ENCODE measurements around the gene ANKMY1. TPM values are rescaled to one million over a fixed set of nuclear protein-coding genes. Genes with fewer than 3 reads are reported as not detected.

ANKMY1 gene
- total RNA-seq, 4 donors from 2014 or later = 11.7 to 30.5 (median 15.3) TPM

DNA sequence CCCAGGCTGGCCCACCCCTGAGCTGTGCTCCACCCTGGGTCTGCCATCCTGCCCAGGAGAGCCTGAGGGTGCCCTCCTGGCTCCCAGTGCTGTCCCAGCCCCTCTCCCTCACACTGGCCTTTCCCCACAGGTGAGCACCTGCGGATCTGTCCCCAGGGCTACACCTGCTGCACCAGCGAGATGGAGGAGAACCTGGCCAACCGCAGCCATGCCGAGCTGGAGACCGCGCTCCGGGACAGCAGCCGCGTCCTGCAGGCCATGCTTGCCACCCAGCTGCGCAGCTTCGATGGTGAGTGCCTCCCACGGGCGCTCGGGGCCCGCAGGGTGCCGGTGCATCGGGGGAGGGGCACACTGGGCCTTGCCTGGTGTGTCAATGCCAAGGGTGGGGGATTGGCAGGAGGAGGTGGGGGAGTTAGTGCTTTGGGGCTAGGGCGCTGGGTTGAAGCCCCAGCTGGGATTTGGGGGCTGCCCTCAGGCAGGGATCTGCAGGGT, 98.8 kb downstream of the ANKMY1 start:
- TF ChIP-seq, protein P1, sequence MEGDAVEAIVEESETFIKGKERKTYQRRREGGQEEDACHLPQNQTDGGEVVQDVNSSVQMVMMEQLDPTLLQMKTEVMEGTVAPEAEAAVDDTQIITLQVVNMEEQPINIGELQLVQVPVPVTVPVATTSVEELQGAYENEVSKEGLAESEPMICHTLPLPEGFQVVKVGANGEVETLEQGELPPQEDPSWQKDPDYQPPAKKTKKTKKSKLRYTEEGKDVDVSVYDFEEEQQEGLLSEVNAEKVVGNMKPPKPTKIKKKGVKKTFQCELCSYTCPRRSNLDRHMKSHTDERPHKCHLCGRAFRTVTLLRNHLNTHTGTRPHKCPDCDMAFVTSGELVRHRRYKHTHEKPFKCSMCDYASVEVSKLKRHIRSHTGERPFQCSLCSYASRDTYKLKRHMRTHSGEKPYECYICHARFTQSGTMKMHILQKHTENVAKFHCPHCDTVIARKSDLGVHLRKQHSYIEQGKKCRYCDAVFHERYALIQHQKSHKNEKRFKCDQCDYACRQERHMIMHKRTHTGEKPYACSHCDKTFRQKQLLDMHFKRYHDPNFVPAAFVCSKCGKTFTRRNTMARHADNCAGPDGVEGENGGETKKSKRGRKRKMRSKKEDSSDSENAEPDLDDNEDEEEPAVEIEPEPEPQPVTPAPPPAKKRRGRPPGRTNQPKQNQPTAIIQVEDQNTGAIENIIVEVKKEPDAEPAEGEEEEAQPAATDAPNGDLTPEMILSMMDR (IDR thresholded peaks at IDR 0.05; ENCODE audit: low read depth) = no peak

DNA sequence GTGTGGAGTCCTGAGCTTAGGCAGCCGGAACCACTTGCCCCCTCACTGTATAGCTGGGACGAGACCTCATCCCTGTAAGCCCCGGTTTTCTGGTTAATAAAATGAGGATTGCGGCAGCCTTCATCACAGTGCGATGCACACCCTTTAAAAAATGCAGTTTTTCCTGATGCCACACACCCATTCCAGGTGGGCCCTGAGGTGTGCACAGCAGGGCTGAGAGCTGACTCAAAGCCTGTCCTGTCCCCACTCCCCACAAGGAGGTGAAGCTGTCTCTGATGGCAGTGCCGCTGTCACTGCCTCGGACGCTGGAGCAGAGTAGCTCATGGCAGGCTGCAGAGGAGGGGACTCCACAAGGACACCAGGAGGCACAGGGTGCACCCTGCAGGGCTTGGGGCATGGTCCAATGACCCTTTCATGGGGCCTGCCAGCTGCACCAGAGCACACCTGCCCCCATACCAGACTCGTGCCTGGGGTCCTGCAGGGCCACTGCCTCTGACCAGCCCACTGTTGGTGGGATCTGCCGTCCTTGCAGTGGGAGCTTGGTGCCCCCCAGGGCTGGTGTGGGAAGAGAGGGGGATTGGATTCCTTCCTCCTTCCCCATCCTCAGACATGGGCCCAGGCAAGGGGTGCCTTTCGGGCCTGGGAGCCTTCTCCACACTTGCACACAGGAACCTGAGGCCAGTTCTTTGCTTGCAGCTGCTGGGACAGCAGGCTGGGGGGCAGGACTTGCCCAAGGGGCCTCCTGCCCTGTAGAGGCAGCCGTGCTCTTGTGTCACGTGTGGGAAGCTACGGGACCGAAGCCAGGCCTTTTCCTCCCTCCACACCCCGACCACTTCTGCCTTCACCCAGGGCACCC, 99.5 kb downstream of the ANKMY1 start:
- TF ChIP-seq, protein P1 (IDR thresholded peaks at IDR 0.05; ENCODE audit: low read depth) = no peak

DNA sequence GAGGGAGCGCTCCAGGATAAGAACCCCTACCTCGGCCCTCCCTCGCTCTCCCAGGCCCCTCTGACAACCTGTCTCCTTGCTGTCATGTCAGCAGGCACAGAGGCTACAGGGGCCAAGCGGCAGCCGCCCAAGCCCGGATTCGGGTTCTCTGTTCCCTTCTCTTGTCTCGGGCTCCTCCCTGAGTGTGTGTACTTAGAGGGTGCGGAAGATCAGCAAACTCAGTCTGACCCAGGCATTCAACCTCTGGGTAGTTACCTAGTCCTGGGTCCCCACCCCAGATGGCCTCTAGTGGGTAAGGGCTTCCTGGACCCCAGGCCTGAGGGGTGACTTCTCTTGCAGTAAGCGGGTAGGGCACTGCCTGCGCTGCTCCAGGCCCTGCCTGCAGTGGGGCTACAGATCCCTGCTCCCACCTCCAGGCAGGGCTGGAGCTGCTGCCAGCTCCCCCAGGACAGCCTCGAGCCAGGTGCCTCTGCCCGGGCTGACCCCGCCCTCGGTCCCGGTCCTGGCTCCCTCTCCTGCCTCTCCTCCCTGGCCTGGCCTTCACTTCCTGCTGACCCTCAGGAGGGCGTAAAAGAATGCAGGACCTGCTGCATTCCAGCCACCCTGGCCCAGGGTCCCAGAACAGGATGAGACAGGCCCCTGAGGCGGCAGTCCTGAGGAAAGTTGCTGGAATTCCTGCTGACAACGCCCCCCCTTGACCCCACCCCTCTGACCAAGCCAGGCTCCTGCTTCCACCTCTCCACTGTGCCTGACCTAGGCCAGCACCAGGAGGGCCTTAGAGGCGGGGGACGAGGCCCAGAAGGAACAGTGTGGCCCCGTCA, 100.4 kb downstream of the ANKMY1 start:
- TF ChIP-seq, protein P1 (IDR thresholded peaks at IDR 0.05; ENCODE audit: low read depth) = no peak

DNA sequence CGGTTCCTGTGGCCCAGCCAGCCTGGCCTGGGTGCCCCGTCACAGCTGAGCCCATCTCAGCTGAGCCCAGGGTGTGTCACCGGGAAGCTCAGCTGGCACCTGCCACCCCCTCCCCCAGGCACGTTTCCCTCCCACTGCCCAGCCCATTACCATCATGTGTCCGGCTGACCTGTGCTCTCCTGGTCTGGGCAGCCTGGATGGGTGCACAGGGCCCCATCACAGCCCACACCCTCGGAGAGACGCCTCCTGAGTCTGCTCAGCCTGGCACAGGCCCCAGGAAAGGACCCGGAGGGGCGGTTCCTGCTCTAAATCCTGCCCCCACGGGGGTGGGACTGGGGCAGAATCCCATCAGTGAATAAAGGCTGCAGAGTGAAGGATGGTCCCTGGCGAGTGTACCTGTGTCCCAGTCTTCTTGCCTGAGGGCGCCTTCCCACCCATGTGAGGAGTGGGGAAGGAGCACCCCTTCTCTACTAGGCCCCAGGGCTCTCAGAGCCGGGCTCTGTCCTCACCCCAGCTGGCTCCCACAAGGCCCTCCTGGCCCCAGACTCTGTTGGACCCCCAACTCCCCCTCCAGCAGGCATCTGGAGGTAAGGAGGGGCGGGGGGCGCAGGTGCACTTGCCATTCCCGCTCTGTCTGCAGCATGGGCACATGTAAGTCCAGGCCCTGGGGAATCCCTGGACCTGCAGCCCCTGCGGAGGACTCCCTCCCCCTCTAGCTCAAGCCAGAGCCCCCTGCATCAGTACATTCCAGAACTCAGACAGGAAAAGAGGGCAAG, 101.2 kb downstream of the ANKMY1 start:
- TF ChIP-seq, protein P1 (IDR thresholded peaks at IDR 0.05; ENCODE audit: low read depth) = no peak

DNA sequence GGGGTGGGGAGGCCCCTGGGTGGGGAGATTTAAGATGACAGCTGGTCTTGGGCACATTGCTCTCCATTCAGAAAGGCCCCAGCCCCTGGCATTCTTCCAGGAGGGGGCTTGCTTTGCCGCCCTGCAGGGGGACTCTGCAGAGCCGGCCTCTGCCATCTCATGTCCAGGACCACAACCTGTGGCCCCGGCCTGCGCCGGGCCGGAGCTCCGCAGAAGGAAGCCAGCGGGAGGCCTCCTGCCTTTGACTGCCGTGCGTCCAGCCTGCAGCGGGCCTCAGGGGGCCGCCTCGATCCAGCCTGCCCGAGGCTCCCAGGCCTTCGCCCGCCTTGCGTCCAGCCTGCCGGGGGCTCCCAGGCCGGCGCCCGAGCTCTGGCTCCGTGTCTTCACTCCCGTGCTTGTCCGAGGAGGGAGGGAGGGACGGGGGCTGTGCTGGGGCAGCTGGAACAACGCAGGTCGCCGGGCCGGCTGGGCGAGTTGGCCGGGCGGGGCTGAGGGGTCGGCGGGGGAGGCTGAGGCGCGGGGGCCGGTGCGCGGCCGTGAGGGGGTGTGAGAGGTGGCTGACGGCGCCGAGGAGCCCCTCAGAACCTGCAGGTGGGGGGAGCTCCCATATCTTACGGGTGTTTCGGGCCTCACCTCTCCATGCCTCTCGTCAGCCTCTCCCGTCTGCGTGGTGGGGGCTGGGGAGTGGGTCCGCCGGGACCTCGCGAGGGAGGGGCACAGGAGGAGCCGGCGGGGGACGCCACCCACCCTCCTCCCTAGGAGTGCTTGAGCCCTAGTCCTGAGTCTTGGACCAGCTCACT, 101.9 kb downstream of the ANKMY1 start:
- TF ChIP-seq, protein P1 (IDR thresholded peaks at IDR 0.05; ENCODE audit: low read depth) = no peak

DNA sequence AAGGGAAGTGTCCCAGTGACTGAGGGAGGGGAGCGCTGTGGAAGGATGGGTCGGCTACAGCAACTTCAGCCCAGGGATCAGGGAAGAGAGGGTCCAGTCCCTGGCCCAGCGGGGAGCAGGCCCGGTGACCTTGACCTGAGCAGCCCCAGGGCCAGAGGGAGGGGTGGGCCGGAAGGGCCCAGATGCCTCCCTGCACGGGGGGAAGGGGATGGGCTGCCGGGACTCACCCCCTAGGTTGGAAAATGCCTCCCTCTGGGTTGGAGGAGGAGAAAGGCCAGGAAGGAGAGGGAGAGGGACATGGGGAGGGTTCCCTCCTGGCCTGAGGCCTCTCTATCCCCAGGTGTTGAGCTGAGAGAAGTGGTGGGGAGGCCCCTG, 102.5 kb downstream of the ANKMY1 start:
- TF ChIP-seq, protein P1 (IDR thresholded peaks at IDR 0.05; ENCODE audit: low read depth) = no peak
